OCI-LY7 (cell line): ENCODE measurements around the gene SORBS2.

Experiments
- CTCF ChIP-seq: fragments of 200-600 bp; sonication (generic); conservative IDR thresholded peaks from 2 replicates; pipeline ENCODE4 v1.5.1; 2014; ENCODE audit warnings: mild to moderate bottlenecking, antibody characterized with exemption, low read length, moderate library complexity, mixed read lengths
- EZH2phosphoT487 ChIP-seq: fragments of 200-600 bp; sonication (generic); IDR thresholded peaks from 2 replicates; pipeline ENCODE4 v1.6.1; 2018; ENCODE audit warnings: low read depth, borderline replicate concordance, mild to moderate bottlenecking, mixed run types, antibody characterized with exemption, low read length, moderate library complexity, mixed read lengths

- TF ChIP-seq CTCF (no peak), EZH2phosphoT487 (no peak)
Measured at GRCh38 chr4:185672151-185672550, 139.8 kb downstream of the SORBS2 start.
